Measurements from ENCODE around the gene MIPEP.

Gene MIPEP

DNA sequence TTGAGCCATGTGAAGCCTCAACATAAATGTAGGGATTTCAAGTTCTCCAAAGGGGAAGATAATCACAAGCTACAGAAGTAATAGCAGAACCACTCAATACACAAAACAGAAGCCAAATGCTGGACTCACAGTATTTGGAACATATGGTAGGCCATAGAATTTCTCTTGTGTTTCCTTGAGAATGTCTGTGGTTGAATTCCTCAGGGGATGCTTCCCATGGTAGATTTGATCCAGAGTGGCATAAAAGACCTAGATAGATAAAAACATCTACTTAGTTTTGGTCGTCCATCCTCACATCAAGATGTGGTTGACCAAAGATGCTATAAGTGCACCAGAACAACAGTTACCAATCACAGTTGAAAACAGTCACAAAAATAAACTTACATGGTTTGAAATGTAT lies 83.4 kb downstream of the MIPEP start:
- no peak for DNase-seq

GRCh38 chr13:23805122-23805521 lies 84.1 kb downstream of the MIPEP start:
- DNase-seq: no peak

GRCh38 chr13:23804166-23804565 lies 85.0 kb downstream of the MIPEP start:
- DNase-seq: no peak

DNA sequence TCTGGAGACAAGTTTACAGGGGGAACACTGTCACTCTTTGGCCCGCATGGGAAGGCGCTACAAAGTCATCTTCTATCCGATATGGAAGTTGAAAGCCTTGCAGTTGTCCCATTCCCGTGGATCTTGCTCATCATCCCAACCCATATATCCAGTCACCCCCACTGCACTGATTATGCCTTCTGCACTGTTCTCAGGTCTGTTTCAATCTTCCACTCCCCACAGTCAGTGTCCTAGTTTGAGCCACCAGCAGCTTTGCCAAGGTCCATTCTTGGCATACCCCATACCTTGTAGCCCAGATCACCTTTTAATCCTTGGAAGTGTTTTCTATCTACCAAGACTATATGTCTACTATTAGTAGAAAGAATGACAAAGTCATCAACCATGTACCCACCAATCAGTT lies 88.1 kb downstream of the MIPEP start:
- DNase-seq: no peak

DNA sequence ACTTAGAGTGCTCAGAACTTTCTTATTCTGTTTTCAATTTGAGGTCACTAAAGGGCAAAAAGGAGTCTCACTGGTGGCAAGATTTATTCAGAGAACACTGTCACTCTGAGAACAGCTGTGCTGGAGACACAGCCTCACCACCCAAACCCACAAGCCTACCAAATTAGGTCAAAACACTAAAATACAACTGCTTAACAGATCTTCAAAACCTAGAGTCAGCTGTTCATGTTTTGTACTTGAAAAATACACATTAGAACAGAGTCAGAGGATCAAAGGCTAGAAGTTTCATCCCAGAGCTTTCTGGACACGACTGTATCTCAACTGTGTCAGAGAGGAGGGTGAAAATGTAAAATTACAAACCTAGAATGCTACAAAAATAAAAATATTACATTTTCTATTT lies 89.3 kb downstream of the MIPEP start:
- DNase-seq: no peak

DNA sequence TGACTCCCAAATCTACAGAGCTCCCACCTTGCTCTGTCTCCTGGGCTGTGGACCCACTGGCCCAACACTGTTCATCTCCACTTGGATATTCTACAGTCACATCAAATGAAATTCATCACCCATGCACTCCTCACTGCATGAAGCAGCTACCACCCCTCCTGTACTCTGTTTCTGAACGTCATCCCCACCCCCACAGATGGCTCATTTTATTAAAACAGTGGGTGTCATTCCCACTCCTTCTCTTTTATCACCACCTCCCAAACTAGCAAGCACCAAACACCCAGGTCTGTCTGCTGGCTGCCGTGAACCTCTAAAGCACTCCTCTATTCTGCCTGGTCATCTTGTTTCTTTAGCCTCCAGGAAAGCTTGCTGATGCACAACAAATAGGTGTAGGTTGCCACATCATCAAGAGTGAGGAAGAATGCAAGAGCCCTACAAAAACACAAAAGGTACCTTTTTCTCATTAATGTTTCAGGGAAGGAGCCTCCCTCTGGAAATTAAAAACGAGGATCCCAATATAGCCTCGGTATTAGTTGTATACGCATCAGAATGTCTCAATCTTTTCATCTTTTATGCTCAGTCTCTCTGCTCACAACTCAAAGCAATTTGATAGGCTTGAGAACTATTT lies 91.8 kb downstream of the MIPEP start:
- no peak for DNase-seq

DNA sequence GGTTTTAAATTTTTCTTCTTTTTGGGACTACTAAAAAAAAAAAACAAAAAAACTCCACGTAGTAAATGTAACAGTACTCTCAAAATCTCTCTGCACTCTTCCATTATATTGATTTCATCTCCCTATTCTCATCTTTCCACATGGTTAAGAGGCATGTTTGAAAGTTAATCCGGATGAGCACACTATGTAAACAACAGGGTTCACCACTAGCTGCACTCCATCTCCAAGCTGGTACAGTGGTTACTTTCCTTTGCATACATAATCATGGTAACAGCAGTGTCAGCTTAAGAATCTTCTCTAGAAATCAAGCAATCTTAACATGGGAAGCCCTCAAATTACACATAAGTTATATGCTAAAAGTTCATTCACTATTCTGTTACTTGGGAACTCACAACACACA lies 92.6 kb downstream of the MIPEP start:
- peak; percentile 76 for DNase-seq

DNA sequence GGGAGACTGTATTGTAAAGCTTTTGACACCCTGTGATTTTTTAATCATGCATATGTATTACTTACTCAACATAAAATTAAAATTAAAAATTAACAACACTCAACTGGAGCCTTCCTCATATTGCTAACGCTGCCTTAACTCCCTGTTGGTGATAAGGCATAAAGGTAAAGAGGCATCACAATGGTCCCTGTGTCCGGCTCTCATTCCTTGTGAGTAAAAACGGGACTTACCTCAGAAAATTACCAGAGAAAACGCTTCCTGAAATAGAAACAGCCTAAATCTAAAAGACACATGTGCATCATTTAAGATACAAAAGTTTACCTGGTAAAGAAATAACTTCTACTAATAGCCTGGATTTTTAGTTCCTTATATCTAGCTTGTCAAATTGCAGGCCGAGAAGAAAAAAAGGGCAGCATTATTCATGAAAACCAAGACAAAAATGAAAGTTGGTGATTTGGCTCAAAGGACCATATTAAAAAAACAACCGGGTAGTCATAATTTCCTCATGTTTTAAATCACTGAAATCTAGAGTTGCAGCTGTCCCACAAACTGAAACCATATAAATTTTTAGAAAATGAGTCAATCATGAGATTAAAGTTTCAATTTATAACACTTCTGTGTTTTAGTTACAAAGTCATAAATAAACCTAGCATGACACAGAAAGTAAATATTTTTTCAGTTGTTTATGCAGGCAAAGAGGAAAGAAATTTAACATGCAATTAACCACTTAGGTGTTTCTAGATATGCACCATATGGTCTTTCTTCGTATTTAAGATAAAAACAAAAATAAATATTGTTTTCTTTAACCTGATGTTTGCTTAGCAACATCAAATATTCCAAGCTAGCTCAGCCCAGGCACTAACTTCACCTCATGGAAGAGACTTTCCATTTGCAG lies 94.7 kb downstream of the MIPEP start:
- DNase-seq: no peak

DNA sequence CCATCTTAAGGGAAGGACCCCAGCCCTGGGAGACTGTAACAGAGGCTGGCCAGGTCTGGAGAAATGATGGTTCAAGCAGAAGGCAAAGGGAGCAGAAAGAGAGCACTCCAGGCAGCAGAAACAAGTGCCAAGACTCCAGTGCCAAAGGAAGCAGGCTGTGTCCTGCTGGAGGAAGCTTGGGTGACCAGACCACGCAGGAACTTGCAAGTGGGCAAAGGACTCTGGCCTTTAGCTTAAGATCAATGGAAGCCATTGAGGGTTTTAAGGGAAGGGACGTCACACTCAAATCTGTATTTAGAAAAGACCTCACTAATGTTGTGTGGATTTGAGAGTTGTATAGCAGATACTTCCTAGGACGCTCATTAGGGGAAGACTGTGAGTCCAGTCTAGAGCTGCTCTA lies 95.5 kb downstream of the MIPEP start:
- no peak for DNase-seq

- DNase-seq: no peak
These were observed 96.5 kb downstream of the MIPEP start for GRCh38 chr13:23792680-23793079.

DNA sequence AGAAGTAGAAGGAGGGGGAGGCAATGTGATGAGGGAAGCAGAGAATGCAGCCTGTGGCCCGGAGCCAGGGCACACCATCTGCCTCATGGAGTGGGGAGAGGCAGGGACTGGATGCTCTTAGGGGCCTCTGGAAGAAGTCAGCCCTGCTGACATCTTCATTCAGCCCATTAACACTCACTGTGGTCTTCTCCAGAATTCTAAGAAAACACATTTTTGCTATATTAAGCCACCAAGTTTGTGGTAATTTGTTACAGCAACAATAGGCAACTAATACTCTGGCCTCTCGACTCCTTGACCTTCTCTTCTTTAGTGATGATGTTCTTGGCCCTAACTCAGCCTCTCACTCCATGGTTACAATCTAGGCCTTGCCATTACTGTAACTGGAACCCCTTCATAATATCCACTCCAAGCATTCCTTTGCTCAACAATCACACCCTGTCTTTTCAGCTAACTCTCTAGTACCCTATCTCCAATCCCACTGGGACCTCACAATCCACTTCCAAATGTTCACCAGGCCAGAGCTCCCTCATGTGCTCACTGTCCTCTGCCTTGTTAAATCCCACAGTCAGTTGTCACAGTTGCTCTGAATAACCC lies 98.5 kb downstream of the MIPEP start:
- peak; percentile 59 for DNase-seq

DNA sequence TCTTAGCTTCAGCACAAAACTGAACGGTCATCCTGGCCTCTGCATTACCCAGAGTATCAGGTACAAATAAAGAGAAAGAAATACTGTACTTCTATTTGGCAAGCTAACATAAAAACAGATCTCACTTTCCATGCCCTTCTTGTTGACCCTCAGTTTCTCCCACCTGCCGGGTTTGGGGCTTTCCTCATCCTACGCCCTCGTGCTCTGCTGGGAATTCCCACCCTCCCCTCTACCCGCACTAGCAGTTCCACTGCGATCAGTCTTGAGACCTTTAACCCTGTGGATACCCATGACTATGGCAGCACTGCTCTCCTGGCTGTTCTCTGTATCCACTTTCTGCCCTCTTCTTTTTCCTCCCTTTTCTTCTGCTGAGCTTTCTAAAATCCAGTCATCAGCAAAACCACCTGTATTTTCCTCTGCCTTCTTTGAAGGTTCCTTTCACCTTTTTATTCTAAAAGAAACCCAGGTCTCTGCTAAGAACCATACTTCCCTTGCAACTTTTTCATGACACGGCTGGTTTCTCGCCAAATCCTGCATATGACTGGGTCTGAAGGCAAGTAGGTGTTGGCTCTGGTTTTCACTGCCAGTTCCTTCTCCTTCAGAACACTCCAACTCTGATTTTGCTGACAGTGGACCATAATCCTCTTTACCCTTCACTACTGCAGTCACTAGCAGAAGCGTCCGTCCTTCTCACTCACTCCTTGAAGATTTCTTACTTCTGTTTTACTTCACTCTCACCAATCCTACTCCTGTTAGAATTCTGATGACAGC lies 99.4 kb downstream of the MIPEP start:
- no peak for DNase-seq

GRCh38 chr13:23788459-23788858 lies 100.7 kb downstream of the MIPEP start:
- DNase-seq: no peak

DNA sequence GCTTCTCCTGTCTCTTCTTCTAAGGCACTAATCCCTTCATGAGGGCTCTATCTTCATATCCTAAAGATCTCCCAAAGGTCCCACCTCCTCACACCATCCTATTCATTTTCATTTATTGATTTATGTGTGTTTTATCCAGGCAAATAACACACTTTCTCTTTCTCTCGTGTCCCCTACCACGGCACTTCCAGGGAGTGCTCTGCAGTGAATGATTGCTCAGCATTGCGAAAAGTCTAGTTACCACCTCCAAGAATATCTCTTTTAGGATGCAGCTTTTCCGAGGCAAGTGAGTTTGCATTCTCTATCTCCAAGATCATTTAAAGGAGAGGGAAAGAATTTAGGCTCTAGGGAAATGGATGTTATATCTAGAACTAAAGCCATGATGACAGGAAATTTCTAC lies 101.7 kb downstream of the MIPEP start:
- DNase-seq: no peak

DNA sequence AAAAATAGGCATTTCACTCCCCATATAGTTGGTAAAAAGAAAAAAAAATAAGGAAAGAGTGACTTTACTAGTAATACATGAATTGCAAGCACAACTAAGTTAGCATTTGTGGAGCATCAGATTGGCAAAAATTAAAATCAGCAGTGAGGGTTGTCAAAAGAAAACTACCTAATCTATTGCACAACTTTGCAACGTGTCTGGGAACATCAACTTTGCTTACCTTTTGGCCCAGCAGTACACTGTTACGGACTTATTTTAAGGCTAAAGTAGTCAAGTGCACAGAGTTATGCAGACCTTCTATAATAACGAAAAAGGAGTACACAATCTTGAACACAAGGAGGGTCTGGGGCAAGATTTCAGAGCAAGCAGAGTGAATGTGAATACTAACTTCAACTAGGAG lies 102.6 kb downstream of the MIPEP start:
- DNase-seq: no peak

DNA sequence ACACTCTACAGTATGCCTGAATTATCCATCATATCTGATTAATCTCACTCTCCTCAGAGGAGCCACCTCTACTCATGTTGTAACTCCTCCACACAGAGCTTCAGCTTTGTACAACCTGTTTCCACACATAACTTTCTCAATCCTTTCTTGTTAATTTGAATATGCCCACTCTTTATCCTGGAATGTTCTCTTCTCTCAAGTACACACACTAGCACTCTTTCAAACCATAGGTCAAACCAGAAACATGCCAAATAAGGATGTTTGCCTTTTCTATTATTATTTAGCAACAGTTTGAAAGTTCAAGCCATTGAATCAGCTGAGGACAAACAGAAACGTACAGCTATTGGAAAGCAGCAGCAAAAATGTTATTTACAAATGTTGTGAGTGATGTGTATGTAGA lies 110.3 kb downstream of the MIPEP start:
- DNase-seq: no peak

DNA sequence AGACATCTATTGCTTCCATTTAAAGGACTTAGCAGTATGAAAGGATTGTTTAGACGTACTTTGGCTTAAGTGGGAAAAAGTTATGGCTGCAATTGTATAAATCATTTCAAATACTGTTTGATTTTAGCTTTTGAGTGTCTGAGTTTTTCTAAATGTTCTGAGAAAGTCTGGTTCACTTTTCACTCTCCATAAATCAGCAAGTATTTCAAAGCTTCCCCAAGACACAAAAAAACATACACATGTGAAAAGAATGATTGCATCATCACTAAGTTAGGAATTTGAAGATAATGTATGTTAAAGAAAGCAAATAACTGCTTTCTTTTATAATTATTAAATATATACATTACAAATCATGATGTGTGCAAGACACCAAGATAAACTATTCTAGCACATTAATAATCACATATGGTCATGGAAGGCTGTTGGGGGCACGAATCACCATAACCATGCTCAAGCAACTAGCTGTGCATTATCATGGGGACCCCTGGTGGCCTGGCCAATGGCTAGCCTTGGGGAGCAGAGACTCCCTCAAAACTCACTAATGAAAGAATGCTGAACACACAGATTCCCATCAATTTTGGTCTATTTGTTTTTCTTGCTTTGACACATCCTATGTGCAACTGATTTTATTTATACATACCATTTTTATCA lies 111.1 kb downstream of the MIPEP start:
- DNase-seq: no peak

DNA sequence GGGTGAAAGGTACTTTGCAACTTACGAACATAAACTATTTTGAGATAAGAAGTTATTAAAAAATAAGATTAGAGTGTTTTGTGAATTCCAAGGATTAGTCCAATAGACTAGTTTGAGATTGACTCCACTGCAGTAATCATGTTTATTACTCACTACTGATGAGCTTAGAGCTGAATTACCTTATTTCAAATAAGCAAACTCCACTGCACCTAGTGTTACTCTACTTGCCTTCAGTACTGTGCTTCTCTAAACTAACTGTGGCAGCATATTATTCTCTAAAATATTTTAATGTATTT lies 111.7 kb downstream of the MIPEP start:
- no peak for DNase-seq

DNA sequence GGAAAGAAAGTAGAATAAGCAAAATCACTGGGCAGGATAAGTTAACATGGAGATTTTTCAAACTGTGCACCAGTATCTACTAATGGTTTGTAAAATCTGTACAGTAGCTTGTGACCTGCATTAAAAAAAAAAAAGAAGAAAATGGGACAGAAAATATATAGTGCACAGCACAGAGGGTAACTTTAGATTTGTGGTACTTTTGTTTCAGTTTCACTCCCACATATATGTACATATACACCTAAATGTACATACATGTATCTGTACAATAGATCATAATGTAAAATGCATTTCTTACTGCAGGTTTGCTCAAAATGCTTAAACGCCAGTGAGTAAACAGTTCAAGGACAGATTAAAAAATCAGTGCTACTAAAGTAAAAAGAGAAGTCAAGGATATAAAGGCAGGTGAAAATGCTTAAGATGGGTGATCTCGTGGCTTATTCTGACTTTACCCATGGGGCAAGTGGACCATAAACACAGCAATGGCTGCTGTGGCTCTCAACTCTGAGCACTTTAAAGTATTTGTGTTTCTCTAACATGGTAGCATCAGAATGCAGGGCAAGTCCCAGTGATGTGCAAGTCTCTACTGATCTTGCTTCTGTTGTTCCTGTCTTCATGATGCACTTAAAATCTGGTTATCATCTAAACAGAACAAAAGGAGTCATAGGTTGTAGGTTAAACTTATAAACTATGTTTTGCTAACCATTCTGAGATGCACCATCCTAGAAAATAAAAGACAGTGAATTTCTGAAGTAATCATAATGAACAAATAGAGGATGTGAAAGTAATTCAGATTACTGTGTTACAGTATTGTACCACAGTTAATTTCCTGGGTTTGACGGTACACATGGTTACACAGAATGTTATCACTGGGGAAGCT lies 112.3 kb downstream of the MIPEP start:
- no peak for DNase-seq

- DNase-seq: no peak
These were observed 116.5 kb downstream of the MIPEP start for GRCh38 chr13:23772717-23773116.

DNA sequence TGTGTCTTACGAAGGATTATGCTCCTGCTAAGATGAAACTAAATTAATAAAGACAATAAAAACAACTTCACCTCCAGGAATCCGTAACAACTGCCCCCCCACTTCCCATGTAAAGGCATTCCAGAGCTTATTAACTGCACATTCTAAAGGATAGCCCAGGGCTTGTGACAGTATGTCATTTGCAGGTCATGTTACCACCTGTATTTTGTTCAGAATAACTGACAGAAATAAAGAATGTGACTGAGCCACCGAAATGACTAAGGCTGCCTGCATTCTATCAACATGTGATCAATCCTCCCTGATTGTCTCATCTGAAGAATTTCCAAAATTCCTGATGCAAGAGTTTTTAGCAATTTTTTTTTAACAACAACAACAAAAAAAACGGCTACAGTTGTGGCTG lies 117.2 kb downstream of the MIPEP start:
- DNase-seq: no peak

- DNase-seq: no peak
These were observed 117.6 kb downstream of the MIPEP start for GRCh38 chr13:23771552-23771951.

Data from NCI-H524 treated with DMSO at 0.1 percent for 48 hours (cell line).